Body of pancreas (tissue), 4 donors: ENCODE measurements around the gene MACO1. TPM values are rescaled to one million over a fixed set of nuclear protein-coding genes. Genes with fewer than 3 reads are reported as not detected.

ENCODE experiments used
- ATAC-seq: fragments of 150-250 bp; one replicate; pipeline ENCODE4 v1.9.1; 2016
- DNase-seq, 4 donors: peaks; one replicate each; pipeline ENCODE4 v3.0.0-alpha.2; 2019
- H3K27ac ChIP-seq, 4 donors: fragments of 200-600 bp; sonication (generic); 1 replicate in 3 of 4; 2 replicates in 1 of 4; pipeline versions ENCODE4 v1.5.1 to v1.6.1; 2016 to 2019; ENCODE audit warnings: mild to moderate bottlenecking in 1 of 4, mixed read lengths in 1 of 4, moderate library complexity in 1 of 4
- H3K27me3 ChIP-seq, 2 donors: fragments of 200-600 bp; sonication (generic); one replicate each; pipeline ENCODE4 v1.6.0; 2016; ENCODE audit warnings: mild to moderate bottlenecking in 1 of 2
- H3K36me3 ChIP-seq, 2 donors: fragments of 200-600 bp; sonication (generic); replicated peaks in 1 of 2; 2 replicates each; pipeline ENCODE4 v1.5.1; 2016; ENCODE audit warnings: low read depth in 2 of 2; ENCODE audit not compliant: insufficient read depth in 1 of 2
- H3K4me1 ChIP-seq: fragments of 200-600 bp; sonication (generic); one replicate; pipeline ENCODE4 v1.6.0; 2016
- H3K4me3 ChIP-seq, 2 donors: fragments of 200-600 bp; sonication (generic); 1 replicate in 1 of 2; 2 replicates in 1 of 2; pipeline ENCODE4 v1.5.1; 2016 to 2019
- H3K9me3 ChIP-seq, 3 donors: fragments of 200-600 bp; sonication (generic); 1 replicate in 2 of 3; 2 replicates in 1 of 3; pipeline ENCODE4 v1.5.1; 2016
- POLR2A ChIP-seq, 3 donors: fragments of 450-650 bp; IDR thresholded peaks; one replicate each; pipeline ENCODE4 v1.6.1; 2016; ENCODE audit warnings: antibody characterized with exemption in 3 of 3, mild to moderate bottlenecking in 2 of 3
- WGBS, 2 donors: methylation state at CpG; one replicate each; pipeline ENCODE4 v1.1.5; 2017; 5-methylcytosine and 5-hydroxymethylcytosine counted together
- intact Hi-C: fragments of 100-400 bp; cut with DNase I; formaldehyde crosslinking; loops from one replicate; pipeline ENCODE4 v1.15.1; 2023
- total RNA-seq, 2 donors: library from RNA; depleted of rRNA; stranded (reverse); fragments of >200 nt; gene quantifications; one replicate each; pipeline ENCODE4 v1.1.0, GENCODE V29; 2016
- TF ChIP-seq, protein P1 (sequence below), 7 experiments: fragments of 450-650 bp in 4 of 7; fragments of 200-600 bp in 3 of 7; sonication (generic) in 3 of 7; IDR thresholded peaks; one replicate each; pipeline ENCODE4 v1.5.1; 2016 to 2019; ENCODE audit warnings: antibody characterized with exemption in 7 of 7

MACO1 gene
- total RNA-seq, 2 donors from 2014 or later = 21.3 to 23.4 TPM

GRCh38 chr1:25428475-25429166 is 2.1 kb upstream of the MACO1 start:
- DNase-seq (no peak), ATAC-seq (no peak)
- TF ChIP-seq POLR2A (IDR thresholded peaks at IDR 0.05) = no peak
- TF ChIP-seq, protein P1, sequence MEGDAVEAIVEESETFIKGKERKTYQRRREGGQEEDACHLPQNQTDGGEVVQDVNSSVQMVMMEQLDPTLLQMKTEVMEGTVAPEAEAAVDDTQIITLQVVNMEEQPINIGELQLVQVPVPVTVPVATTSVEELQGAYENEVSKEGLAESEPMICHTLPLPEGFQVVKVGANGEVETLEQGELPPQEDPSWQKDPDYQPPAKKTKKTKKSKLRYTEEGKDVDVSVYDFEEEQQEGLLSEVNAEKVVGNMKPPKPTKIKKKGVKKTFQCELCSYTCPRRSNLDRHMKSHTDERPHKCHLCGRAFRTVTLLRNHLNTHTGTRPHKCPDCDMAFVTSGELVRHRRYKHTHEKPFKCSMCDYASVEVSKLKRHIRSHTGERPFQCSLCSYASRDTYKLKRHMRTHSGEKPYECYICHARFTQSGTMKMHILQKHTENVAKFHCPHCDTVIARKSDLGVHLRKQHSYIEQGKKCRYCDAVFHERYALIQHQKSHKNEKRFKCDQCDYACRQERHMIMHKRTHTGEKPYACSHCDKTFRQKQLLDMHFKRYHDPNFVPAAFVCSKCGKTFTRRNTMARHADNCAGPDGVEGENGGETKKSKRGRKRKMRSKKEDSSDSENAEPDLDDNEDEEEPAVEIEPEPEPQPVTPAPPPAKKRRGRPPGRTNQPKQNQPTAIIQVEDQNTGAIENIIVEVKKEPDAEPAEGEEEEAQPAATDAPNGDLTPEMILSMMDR (IDR thresholded peaks at IDR 0.05) = no peak
- Histone ChIP-seq H3K9me3 (no peaks in the 10 kb centered on the region), H3K27me3 (no peaks in the 10 kb centered on the region), H3K4me3 (no peak overlapping the region), H3K36me3 (no peaks in the 10 kb centered on the region), H3K27ac (no peak overlapping the region), H3K4me1 (peaks cover 52% of the 10 kb centered on the region)
- 82 to 86% methylated on average over 7 of the region's 7 CpGs for WGBS, 2 donors
- intact Hi-C loops = no loop called here

- TF ChIP-seq, protein P1 (IDR thresholded peaks at IDR 0.05) = peak in 1 of 7 experiments; percentile 14
- TF ChIP-seq POLR2A (IDR thresholded peaks at IDR 0.05) = peak in 2 of 3 donors; percentile 12 to 70
- ATAC-seq (peak; percentile 17), DNase-seq (peak; percentile 16 to 51 (median 34))
- H3K27ac ChIP-seq = peak overlapping the region; percentile 95
- intact Hi-C loops = no loop called here
- H3K4me1 ChIP-seq = peaks cover 52% of the 10 kb centered on the region
- H3K27me3 ChIP-seq = no peaks in the 10 kb centered on the region
- H3K4me3 ChIP-seq = peak overlapping the region; percentile 80 to 94
- H3K9me3 ChIP-seq = no peaks in the 10 kb centered on the region
- H3K36me3 ChIP-seq = no peaks in the 10 kb centered on the region
- WGBS, 2 donors = 0% methylated on average over 1 to 49 of the region's 89 CpGs
Measured at GRCh38 chr1:25430967-25431881, 527 bp downstream of the MACO1 start.

DNA sequence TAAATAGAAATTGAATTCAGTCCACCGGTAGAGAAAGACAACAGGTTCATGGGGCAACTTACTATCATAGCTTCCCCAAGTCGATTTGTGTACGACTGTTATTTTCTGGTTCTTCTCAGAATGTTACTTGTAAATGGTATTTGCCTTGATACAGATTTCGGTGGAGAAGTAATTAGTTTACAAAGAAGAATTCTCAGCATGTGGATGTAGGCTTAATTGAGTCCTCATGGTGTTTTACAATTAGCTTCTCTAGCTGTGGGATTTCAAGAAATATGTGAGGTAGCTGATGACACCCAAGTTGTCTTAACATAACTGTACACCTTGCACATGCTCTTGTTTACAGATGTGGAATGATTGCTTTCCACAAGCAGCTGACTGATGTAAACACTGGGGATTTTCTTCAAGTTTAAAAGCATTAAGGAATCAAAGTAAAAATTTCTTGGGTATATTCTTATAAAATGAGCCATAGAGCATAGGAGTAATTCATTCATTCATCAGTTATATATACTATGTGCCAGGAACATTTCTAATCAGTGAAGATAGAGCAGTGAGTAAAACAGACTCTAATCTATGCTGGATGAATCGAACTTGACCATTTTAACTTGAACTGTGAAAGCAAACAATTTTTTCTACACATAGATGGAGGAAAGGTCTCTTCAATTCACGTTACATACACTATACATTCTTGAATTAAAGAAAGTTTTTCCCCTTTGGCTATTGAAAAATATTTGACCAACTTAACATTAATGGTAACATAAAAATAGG is 1.4 kb downstream of the MACO1 start:
- Histone ChIP-seq H3K27me3 (no peaks in the 10 kb centered on the region), H3K27ac (peak overlapping the region in 3 of 4 donors; percentile 95), H3K9me3 (no peaks in the 10 kb centered on the region), H3K4me3 (peak overlapping the region; percentile 48 to 94), H3K36me3 (no peaks in the 10 kb centered on the region), H3K4me1 (peaks cover 56% of the 10 kb centered on the region)
- intact Hi-C loops = no loop called here
- DNase-seq (no peak), ATAC-seq (no peak)
- WGBS, 2 donors = 4 to 7% methylated on average over 6 of the region's 6 CpGs
- TF ChIP-seq, protein P1 (IDR thresholded peaks at IDR 0.05) = no peak
- no peak for TF ChIP-seq POLR2A (IDR thresholded peaks at IDR 0.05)

DNA sequence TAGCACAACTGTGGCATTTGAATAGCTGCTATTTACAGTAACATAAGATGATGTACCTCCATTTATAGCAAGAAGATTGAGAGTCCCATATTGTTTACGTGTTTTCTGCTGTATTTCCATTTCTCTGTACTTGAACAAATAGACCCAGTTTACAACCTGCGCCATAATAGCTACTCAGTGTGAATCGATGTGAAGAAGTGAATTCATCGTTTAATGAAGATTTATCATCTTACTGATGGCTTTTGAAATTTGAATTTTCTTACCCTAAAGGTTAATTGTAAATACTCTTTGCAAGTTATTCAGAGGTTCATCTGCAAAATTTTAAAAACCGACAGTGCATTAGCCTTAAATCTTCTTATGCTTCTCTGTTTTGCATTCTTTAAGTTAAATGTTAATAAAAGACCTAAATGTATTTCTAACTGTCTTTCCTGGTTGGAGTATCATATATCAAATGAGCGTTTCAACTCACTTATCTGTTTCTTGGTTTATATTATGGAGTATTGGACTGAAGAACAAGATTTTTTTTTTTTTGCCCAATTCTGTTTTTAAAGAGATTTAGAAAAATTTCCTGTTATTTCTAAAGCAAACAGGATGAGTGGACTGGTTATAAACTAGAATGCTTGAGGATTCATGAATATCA is 2.2 kb downstream of the MACO1 start:
- peaks cover 56% of the 10 kb centered on the region for H3K4me1 ChIP-seq
- H3K36me3 ChIP-seq = no peaks in the 10 kb centered on the region
- no peak overlapping the region for H3K4me3 ChIP-seq
- H3K27ac ChIP-seq = peak overlapping the region in 2 of 4 donors; percentile 1 to 95
- no peak for DNase-seq
- WGBS, 2 donors = 38 to 42% methylated on average over 6 of the region's 6 CpGs
- H3K27me3 ChIP-seq = no peaks in the 10 kb centered on the region
- no peak for ATAC-seq
- intact Hi-C loops = no loop called here
- H3K9me3 ChIP-seq = no peaks in the 10 kb centered on the region
- TF ChIP-seq POLR2A (IDR thresholded peaks at IDR 0.05) = no peak
- TF ChIP-seq, protein P1 (IDR thresholded peaks at IDR 0.05) = no peak
